GM12878 (cell line): ENCODE measurements around the gene INKA1. TPM values are rescaled to one million over a fixed set of nuclear protein-coding genes. Genes with fewer than 3 reads are reported as not detected.
A peak's percentile ranks its signal among the peaks of the same experiment; 100 is the strongest.

ENCODE experiments used
- ATAC-seq: fragments of 200-7000 bp; cut with Tn5 transposase; 3 replicates; pipeline ENCODE4 v1.9.1; 2020; ENCODE audit warnings: mild to moderate bottlenecking, moderate library complexity
- BruUV-seq: library from RNA; stranded (reverse); fragments of 400-500 nt; replicated peaks from 2 replicates; lab custom pipeline; 2021; lab: Mats Ljungman, UMichigan
- CTCF ChIA-PET: fragments of 300-600 bp; sonication (Branson Sonifier 250); formaldehyde crosslinking; extraction: SDS; loops from one replicate; lab custom pipeline; 2021; ENCODE audit warnings: inconsistent platforms; lab: Yijun Ruan, JAX
- POLR2A ChIA-PET: fragments of 350-600 bp; formaldehyde crosslinking; extraction: SDS; loops from one replicate; lab custom pipeline; 2021; ENCODE audit warnings: inconsistent platforms; lab: Charles Lee
- RAD21 ChIA-PET: fragments of 300-600 bp; sonication (Branson Sonifier 250); formaldehyde crosslinking; loops from one replicate; lab custom pipeline; 2023; ENCODE audit warnings: antibody characterized with exemption; ENCODE audit not compliant: unreplicated experiment; lab: Charles Lee
- SMC1A ChIA-PET: fragments of 300-600 bp; sonication (Branson Sonifier 250); formaldehyde crosslinking; loops from one replicate; lab custom pipeline; 2023; ENCODE audit not compliant: unreplicated experiment, uncharacterized antibody; lab: Charles Lee
- DNase-seq: peaks from one replicate; pipeline ENCODE4 v3.0.0-alpha.2; 2011; ENCODE audit warnings: low read depth, low spot score
- FAIRE-seq: peaks from 3 replicates; lab custom pipeline; 2011; peaks lifted over from hg19 to GRCh38; lab: Jason Lieb, UNC
- H2AFZ ChIP-seq: 2 replicates; pipeline ENCODE4 v1.6.0; 2011; ENCODE audit warnings: low read depth, low read length, control low read depth; ENCODE audit not compliant: control insufficient read depth
- H3K27ac ChIP-seq: 2 replicates; pipeline ENCODE4 v1.5.1; 2011; ENCODE audit warnings: control low read depth; ENCODE audit not compliant: control insufficient read depth, insufficient read depth
- H3K27me3 ChIP-seq, 2 experiments: replicated peaks in 1 of 2; 2 replicates each; pipeline versions ENCODE4 v1.6.0 to v1.6.1; 2011; ENCODE audit warnings: low read length in 1 of 2; ENCODE audit not compliant: control insufficient read depth in 2 of 2, insufficient read depth in 2 of 2
- H3K36me3 ChIP-seq, 2 experiments: 2 replicates each; pipeline ENCODE4 v1.5.1; 2011; ENCODE audit warnings: low read length in 1 of 2; ENCODE audit not compliant: control insufficient read depth in 2 of 2, insufficient read depth in 2 of 2
- H3K4me1 ChIP-seq: 2 replicates; pipeline ENCODE4 v1.6.1; 2011; ENCODE audit warnings: mild to moderate bottlenecking, low read length, moderate library complexity, mixed read lengths; ENCODE audit not compliant: control insufficient read depth, insufficient read depth
- H3K4me2 ChIP-seq: 2 replicates; pipeline ENCODE4 v1.6.0; 2011; ENCODE audit warnings: control low read depth; ENCODE audit not compliant: control insufficient read depth, insufficient read depth
- H3K4me3 ChIP-seq: fragments of 200-600 bp; sonication (generic); 2 replicates; pipeline ENCODE4 v1.5.1; 2016
- H3K79me2 ChIP-seq: 2 replicates; pipeline ENCODE4 v1.6.0; 2011; ENCODE audit warnings: low read length; ENCODE audit not compliant: control insufficient read depth, insufficient read depth
- H3K9ac ChIP-seq: 2 replicates; pipeline ENCODE4 v1.8.0; 2011; ENCODE audit warnings: low read length, control low read depth, mixed read lengths; ENCODE audit not compliant: control insufficient read depth, insufficient read depth
- H3K9me3 ChIP-seq: replicated peaks from 3 replicates; pipeline ENCODE4 v1.5.1; 2011; ENCODE audit warnings: mild to moderate bottlenecking, low read length; ENCODE audit not compliant: control insufficient read depth, insufficient read depth
- H4K20me1 ChIP-seq: 2 replicates; pipeline ENCODE4 v1.6.0; 2011; ENCODE audit not compliant: control insufficient read depth, insufficient read depth
- BHLHE40 ChIP-seq, 2 experiments: fragments of 450-650 bp in 1 of 2; IDR thresholded peaks; 2 replicates each; pipeline ENCODE4 v1.6.1; 2011 to 2017; ENCODE audit warnings: low read depth in 2 of 2, borderline replicate concordance in 1 of 2, improper control_type of control experiment in 1 of 2, low read length in 1 of 2, mild to moderate bottlenecking in 1 of 2
- SPI1 ChIP-seq: IDR thresholded peaks from 2 replicates; pipeline ENCODE4 v1.6.1; 2011; ENCODE audit warnings: low read depth, mild to moderate bottlenecking, low read length, moderate library complexity, borderline replicate concordance; ENCODE audit not compliant: insufficient read depth
- WGBS: methylation state at CpG from one replicate; pipeline ENCODE4 v1.1.6; 2016; ENCODE audit warnings: low lambda C conversion rate; ENCODE audit not compliant: insufficient replicate concordance, insufficient coverage; ENCODE audit errors: missing lambda C conversion rate; 5-methylcytosine and 5-hydroxymethylcytosine counted together
- in situ Hi-C: fragments of 300-500 bp; cut with MboI; formaldehyde crosslinking; loops from 9 replicates; pipeline ENCODE4 v1.14.3; 2018; ENCODE audit warnings: mixed read lengths
- intact Hi-C: fragments of 100-400 bp; cut with micrococcal nuclease; formaldehyde crosslinking; loops from one replicate; pipeline ENCODE4 v1.14.2; 2022; ENCODE audit not compliant: unreplicated experiment
- polyA plus RNA-seq, 11 experiments: library from polyadenylated mRNA; depleted of rRNA in 4 of 11; unstranded in 6 of 11; stranded (reverse) in 5 of 11; fragments of >200 nt; fragmentation: Nextera tagmentation in 4 of 11; fragmentation: Illumina TruSeq in 1 of 11; extraction: Ambion mirVana in 4 of 11; extraction: Trizol in 1 of 11; gene quantifications; 1 replicate in 1 of 11; 2 replicates in 10 of 11; pipeline versions ENCODE4 v1.2.1 to v1.2.3, GENCODE V29; 2011 to 2016; ENCODE audit warnings: inconsistent platforms in 2 of 11, missing spikeins in 2 of 11, low read depth in 1 of 11
- total RNA-seq, 4 experiments: library from RNA; depleted of rRNA in 3 of 4; stranded (reverse); fragments of >200 nt in 3 of 4; fragmentation: Illumina TruSeq in 1 of 4; extraction: Trizol in 1 of 4; gene quantifications; 2 replicates each; pipeline versions ENCODE4 v1.2.1 to v1.2.3, GENCODE V29; 2013 to 2021

The INKA1 gene
- total and polyA plus RNA-seq, 10 of the 15 experiments (the other 5 are each of a cell fraction or from before 2014, with no cell fraction given): 0.32 to 10.5 (median 4.9) TPM

DNA sequence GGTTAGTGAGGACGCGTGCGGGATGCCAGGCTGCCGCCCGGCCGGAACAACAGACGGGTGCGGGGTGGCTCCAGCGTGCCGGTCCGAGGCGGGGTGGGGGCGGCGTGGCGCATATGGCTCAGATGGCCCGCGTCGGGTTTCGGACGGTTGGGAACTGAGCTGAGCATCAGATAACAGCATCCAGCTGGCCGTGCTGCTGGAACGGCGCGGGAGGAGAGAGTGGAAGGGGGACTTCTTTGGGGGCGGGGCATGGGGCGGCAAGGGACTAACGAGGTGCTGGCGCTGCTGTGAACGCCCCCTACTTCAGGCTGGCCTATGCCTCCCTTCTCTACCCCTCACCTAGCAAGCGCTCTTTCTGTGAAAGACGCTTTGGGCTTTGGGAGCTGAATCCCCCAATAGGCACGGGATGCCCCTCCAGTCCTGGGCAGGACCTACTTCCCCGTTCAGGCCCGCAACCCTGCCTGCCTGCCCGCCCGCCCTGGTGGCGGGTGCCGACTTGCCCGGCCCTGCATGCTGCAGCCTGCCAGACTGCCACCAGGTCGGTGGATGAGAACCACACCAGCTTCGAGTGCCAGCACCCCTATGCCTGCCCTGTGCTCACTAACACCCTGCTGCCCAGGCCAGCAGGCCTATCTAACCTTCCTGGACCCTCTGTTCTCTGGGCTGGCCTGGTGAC lies 542 bp downstream of the INKA1 start:
- H3K36me3 ChIP-seq: no peaks in the 10 kb centered on the region
- peaks cover 43% of the 10 kb centered on the region for H3K4me1 ChIP-seq
- no peaks in the 10 kb centered on the region; a peak in 1 of 4 replicates for H3K27me3 ChIP-seq
- no peaks in the 10 kb centered on the region; the same call in 1 of the 2 replicates for H3K79me2 ChIP-seq
- H3K4me2 ChIP-seq: peak overlapping the region; percentile 94
- RAD21 ChIA-PET: interaction anchor here (0.6 to 8.0 kb wide), 26 partner anchors 10 to 797 kb away, joined by 3 to 182 read pairs (median 4); partner anchors contain the start of genes AMIGO3, IP6K1, MON1A and MST1R
- no peak for TF ChIP-seq SPI1
- TF ChIP-seq BHLHE40 (IDR thresholded peaks at IDR 0.05; ENCODE audit: borderline replicate concordance in 1 of 2, low read depth in 2 of 2, low read length in 1 of 2): 0 out of 4 replicates have a peak, but pooled peaks of 1 of the 2 experiments have one; percentile 9
- CTCF ChIA-PET: interaction anchor here (0.6 to 12.0 kb wide), 15 partner anchors 13 to 264 kb away, joined by 3 to 327 read pairs (median 8); partner anchors contain the start of genes IP6K1, MST1R, TRAIP and UBA7
- no TSS peak for BruUV-seq
- DNase-seq: no peak
- no peaks in the 10 kb centered on the region for H4K20me1 ChIP-seq
- H3K27ac ChIP-seq: no peak overlapping the region
- no peaks in the 10 kb centered on the region for H3K9me3 ChIP-seq
- FAIRE-seq: no peak
- intact Hi-C loops (loop anchor here (2.0 kb wide), 1 partner anchor 103 kb away; no protein-coding TSS in a partner anchor), in situ Hi-C loops (loop anchor here (5.0 kb wide), 1 partner anchor 104 kb away; no protein-coding TSS in a partner anchor)
- ATAC-seq: peak; percentile 27
- peak overlapping the region; percentile 97 for H2AFZ ChIP-seq
- H3K9ac ChIP-seq: peak overlapping the region; percentile 75; the same call in 1 of the 2 replicates
- under 1% methylated on average over 33 of the region's 41 CpGs for WGBS
- H3K4me3 ChIP-seq: peak overlapping the region; percentile 98
- POLR2A ChIA-PET: interaction anchor here (0.5 to 2.7 kb wide), 13 partner anchors 7 to 143 kb away, joined by 3 to 21 read pairs (median 5); partner anchors contain the start of genes IP6K1 and UBA7
- SMC1A ChIA-PET: interaction anchor here (1.1 to 9.4 kb wide), 6 partner anchors 10 to 126 kb away, joined by 3 to 146 read pairs (median 6); partner anchors contain the start of genes MON1A and UBA7
